ENCODE measurements around the gene MB21D2.

GRCh38 chr3:192804502-192804901 is 113.2 kb downstream of the MB21D2 start:
- TF ChIP-seq CTCF (optimal IDR thresholded peaks at IDR 0.05 in 1 of 3, IDR thresholded peaks at IDR 0.05 in 1 of 3, conservative IDR thresholded peaks at IDR 0.05 in 1 of 3; ENCODE audit: extremely low read depth in 1 of 3, insufficient read depth in 2 of 3, low read length in 3 of 3) (no peak), EZH2 (IDR thresholded peaks at IDR 0.05; ENCODE audit: low read length) (no peak)
